ENCODE measurements around the gene HSDL2.
"Not testable (repeated sequence)": the region's sequence is repeated elsewhere in the genome, so short reads cannot be mapped to it uniquely, and the experiment has no call there.

HSDL2 gene

DNA sequence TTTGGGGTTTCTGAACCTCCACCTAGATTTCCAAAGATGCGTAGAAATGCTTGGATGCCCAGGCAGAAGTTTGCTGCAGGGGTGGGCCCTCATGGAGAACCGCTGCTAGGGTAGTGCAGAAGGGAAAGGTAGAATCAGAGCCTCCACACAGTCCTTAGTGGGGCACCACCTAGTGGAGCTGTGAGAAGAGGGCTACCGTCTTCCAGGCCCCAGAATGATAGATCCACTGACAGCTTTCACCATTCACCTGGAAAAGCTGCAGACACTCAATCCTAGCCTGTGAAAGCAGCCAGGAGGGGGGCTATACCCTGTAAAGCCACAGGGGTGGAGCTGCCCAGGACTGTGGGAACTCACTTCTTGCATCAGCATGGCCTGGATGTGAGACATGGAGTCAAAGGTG, 13.3 kb upstream of the HSDL2 start:
- DNase-seq (ENCODE audit: low read depth) = no peak

GRCh38 chr9:112367465-112367864, 12.4 kb upstream of the HSDL2 start:
- DNase-seq (ENCODE audit: low read depth) = no peak

DNA sequence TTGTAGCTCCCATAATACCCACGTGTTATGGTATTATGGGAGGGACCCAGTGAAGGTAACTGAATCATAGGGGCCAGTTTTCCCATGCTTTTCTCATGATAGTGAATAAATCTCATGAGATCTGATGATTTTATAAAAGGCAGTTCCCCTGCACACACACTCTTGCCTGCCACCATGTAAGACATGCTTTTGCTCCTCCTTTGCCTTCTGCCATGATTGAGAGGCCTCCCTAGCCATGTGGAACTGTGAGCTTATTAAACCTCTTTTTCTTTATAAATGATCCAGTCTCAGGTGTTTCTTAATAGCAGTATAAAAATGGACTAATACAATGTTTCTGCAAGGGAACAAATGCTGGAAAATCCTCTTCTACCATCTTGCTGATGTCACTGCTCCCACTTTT, 10.1 kb upstream of the HSDL2 start:
- DNase-seq (ENCODE audit: low read depth) = no peak

DNA sequence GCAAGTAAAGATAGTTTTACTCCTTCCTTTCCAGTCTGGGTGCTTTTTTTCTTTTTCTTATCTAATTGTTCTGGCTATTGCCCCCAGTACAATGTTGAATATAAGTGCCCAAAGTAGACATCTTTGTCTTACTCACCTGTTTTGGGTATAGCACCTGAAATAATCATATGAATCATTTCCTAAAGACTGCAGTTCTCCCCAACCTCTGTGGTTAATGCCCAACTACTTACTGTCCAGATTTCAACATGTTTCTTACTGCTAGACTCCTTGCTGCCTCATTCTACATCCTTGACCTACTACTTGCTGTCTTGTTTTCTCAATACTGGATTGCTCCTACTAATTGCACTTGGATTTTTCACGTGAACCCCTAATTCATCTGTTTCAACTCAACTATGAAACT, 8.8 kb upstream of the HSDL2 start:
- no peak for DNase-seq (ENCODE audit: low read depth)

- DNase-seq (ENCODE audit: low read depth) = not testable (repeated sequence)
Observed at GRCh38 chr9:112373666-112374065, 6.2 kb upstream of the HSDL2 start.

DNA sequence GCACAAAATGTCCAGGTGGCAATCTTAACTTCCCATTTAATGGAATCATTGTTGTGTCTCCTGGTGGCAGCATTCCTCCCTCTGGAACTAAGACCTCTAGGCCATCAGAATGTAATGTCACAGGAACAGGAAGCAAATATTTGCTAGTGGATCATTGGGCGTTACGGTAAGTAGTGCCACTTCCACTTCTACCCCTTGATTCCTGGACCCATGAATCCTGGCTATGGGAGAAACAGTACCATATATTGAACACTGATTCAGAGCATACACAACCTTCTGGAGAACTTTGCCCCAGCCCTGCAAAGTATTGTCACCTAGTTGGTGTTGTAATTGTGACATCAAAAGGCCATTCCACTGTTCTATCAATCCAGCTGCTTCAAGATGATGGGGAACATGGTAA, 5.7 kb upstream of the HSDL2 start:
- not testable (repeated sequence) for DNase-seq (ENCODE audit: low read depth)

DNA sequence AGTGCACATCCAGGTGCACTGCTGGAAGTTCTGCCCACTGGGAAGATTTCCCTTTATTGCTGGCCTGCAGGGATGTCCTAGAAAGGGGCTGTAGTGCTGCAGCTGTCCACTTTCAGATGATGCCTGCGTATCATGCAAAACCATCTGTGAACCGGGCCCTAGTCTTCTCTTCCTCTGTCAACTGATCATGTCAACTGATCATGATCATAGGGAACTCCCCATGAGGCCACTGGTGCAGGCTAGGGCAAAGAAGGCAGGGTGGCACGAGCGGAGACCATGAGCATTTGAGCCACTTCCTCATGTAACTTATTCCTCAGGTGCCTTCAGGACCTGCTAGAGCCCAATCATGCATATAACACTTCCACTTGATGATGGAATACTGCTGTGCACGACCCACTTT, 4.5 kb upstream of the HSDL2 start:
- DNase-seq (ENCODE audit: low read depth) = no peak

DNA sequence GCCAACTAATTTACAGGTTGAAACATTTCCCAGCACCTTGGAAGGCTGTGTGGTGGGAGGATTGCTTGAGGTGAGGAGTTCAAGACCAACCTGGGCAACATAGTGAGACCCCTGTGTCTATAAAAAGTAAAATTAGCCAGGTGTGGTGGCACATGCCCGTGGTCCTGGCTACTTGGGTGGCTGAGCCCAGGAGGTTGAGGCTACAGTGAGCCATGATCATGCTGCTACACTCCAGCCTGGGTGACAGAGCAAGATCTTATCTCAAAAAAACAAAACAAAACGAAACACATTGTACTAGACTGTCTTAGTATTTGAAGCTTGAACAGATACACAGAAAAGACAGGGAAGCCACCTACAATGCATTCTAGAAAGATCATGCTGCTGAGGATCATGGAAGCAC, 2.8 kb upstream of the HSDL2 start:
- DNase-seq (ENCODE audit: low read depth) = no peak

- no peak for DNase-seq (ENCODE audit: low read depth)
Observed at GRCh38 chr9:112377684-112378327, 2.1 kb upstream of the HSDL2 start.

- DNase-seq (ENCODE audit: low read depth) = no peak
Observed at GRCh38 chr9:112378328-112379176, 1.4 kb upstream of the HSDL2 start.

DNA sequence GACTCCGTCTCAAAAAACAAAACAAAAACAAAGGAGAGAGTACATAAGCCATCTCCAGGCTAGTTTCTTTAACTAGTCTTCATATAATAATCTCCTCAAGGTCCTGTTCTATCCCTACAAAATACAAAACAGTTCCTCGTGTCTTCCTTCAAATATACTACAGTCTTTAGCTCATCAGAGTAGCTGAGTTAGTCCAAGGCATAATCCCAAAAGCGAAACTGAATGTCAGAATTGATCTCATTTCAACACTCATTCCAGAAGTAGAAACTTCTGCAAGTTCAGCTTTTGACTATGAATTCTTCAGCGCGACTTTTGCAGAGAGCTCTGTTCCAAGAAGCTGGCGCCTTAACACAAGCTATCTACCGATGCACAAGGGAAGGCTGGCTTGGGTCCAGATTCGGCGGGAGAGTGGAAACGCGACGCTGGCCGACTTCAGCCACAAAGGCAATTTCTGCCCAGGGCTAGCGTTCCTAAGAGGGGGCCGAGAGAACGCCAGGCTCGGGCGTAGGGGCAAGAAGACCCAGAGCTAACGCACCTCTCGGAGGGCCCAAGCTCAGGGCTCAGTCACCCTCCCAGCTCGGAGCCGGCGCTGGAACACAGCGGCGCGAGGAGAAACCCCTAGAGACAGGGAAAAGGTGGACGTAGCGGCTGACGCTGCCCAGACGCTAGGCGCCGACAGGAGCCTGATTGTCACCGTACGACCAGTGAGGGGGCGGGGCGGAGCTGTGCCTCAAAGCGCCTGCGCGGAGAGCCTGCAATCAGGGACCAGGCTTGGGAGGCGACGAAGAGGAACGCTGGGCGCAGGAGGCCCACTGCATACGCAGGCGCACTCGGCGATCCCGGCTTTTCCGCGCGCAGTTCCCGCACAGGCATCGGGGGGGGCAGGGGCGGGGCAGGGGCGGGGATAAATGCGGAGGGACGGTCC, 469 bp upstream of the HSDL2 start:
- peak; percentile 98 for DNase-seq (ENCODE audit: low read depth)

- DNase-seq (ENCODE audit: low read depth) = no peak
Observed at GRCh38 chr9:112380825-112381221, 915 bp downstream of the HSDL2 start.

DNA sequence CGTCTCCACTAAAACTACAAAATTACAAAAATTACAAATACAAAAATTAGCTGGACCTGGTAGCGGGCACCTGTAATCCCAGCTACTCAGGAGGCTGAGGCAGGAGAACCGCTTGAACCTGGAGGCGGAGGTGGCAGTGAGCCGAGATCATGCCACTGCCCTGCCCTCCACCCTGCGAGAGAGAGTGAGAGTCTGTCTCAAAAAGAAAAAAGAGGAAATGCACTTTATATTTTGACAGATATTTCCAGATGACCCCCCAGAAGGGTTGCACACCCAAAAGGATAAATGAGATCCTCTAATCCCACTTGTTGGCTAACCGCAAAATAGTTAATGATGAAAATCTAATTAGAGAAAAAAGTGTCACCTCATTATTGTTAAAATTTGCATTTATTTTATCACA, 2.2 kb downstream of the HSDL2 start:
- no peak for DNase-seq (ENCODE audit: low read depth)

GRCh38 chr9:112382501-112383364, 2.8 kb downstream of the HSDL2 start:
- no peak for DNase-seq (ENCODE audit: low read depth)

DNA sequence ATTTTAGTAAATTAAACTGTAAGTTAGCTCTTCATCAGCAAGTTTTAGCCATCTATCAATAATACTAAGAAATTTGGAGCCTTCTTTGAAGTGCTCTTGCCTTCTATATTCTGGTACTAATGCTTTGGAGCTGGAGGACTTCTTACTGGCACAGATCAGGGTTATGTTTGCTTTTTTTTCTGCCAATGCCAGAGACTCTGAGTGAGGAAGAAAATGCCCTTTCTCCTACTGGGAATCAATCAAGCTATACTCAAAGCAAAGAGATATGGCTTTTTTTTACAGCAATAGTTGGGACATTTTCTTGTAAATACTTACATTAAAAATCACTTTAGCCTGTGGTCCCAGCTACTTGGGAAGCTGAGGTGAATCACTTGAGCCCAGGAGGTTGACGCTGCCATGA, 4.3 kb downstream of the HSDL2 start:
- DNase-seq (ENCODE audit: low read depth) = no peak

DNA sequence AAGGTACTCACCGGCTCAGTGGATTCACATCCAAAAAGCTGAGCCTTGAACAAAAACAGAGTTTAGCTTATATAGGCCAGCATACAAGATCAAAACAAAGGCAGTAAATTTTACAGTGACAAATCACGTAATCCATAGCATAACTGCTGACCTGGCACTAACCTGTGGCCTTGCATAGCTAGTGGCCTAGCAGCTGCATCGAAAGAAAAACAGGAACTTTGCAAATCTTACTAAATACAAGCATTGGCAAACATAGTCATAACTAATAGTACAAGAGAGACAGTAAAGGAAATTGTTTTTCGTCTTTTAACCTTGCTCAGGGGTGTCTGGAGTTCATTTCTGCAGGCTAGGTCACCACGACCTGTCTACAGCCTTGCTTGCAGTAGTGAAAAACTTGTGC, 4.8 kb downstream of the HSDL2 start:
- no peak for DNase-seq (ENCODE audit: low read depth)

GRCh38 chr9:112387115-112387514, 7.2 kb downstream of the HSDL2 start:
- no peak for DNase-seq (ENCODE audit: low read depth)

GRCh38 chr9:112389897-112390296, 10.0 kb downstream of the HSDL2 start:
- not testable (repeated sequence) for DNase-seq (ENCODE audit: low read depth)

DNA sequence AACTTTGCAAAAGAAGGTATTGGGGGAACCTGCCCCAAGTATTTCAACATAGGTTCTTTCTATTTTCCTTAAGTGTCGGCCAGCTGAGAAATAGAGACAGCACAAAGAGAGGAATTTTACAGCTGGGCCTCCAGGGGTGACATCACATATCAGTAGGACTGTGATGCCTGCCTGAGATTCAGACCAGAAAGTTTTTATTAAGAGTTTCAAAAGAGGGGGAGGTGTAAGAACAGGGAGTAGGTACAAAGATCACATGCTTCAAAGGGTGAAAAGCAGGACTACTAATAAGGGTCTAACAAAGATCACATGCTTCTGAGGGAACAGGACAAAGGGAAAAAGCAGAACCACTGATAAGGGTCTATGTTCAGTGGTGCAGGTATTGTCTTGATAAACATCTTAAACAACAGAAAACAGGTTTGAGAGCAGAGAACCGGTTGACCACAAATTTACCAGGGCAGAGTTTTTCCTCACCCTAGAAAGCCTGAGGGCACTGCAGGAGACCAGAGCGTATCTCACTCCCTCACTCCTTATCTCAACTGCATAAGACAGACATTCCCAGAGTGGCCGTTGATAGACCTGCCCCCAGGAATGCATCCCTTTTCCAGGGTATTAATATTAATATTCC, 12.1 kb downstream of the HSDL2 start:
- DNase-seq (ENCODE audit: low read depth) = not testable (repeated sequence)

DNA sequence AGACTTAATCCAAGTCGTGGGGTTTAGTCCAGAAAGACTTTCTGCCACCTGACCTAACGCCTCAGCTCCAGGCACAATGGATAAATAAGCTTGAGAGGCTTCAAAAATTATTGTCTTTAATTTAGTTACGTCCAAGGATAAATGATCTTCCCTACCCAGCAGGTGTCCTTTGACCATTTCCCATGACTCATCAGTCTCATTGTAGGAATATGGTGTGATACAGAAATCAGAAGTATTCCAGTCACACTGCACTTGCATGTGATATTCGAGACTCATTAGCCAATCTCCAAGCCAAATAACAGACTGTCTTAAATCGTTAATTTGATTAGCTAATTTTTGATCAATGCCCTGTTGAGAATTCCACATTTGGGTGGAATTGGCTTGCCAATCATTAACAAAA, 13.2 kb downstream of the HSDL2 start:
- DNase-seq (ENCODE audit: low read depth) = not testable (repeated sequence)

DNA sequence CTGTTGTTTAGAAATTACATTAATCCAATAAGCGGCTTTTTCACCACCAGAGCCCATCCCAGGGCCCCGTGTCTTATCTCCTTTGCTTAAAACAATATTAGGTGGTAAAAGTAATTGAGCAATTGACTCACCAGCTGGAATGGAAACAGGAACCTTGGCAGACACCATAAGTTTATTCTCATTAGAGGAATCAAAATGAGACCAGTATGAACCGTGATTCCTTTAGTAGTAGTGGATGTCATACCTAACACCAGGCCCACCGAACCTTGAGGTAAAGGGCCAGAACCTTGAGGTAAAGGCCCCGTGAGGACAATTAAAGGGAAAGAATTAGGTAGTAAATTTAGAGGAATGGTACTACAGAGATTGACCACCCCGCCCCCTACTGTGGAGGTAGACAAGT, 16.5 kb downstream of the HSDL2 start:
- no peak for DNase-seq (ENCODE audit: low read depth)
